Measurements from ENCODE around the gene FLOT1. TPM values are rescaled to one million over a fixed set of nuclear protein-coding genes. Genes with fewer than 3 reads are reported as not detected.

FLOT1 gene
- total RNA-seq, 1 experiment from 2014 or later: 116 TPM

GRCh38 chr6:30682143-30683117, 60.1 kb downstream of the FLOT1 start:
- Histone ChIP-seq H3K27me3 (replicated peaks; ENCODE audit: insufficient read depth, low read depth, low read length, poor library complexity) (no peaks in the 10 kb centered on the region), H3K4me1 (ENCODE audit: insufficient read depth, low read length, poor library complexity, severe bottlenecking) (peaks cover 42% of the 10 kb centered on the region), H3K27ac (ENCODE audit: low read depth, low read length, poor library complexity, severe bottlenecking) (peak overlapping the region; percentile 80), H3K9me3 (ENCODE audit: low read depth, low read length, poor library complexity, severe bottlenecking) (no peaks in the 10 kb centered on the region), H3K36me3 (ENCODE audit: insufficient read depth, low read length, poor library complexity, severe bottlenecking) (peaks cover 7% of the 10 kb centered on the region), H3K4me3 (ENCODE audit: low read depth, low read length, poor library complexity, severe bottlenecking) (peak overlapping the region; percentile 88)
- ChIA-PET POLR2A (ENCODE audit: low non-redundant PET) (no interaction called here), CTCF (interaction anchor here (1.1 to 1.7 kb wide), 2 partner anchors 48 to 49 kb away, joined by 5 read pairs; no protein-coding TSS in a partner anchor)
- intact Hi-C loops (cut with micrococcal nuclease; ENCODE audit: unreplicated experiment): no loop called here
- no peak for TF ChIP-seq EZH2 (IDR thresholded peaks at IDR 0.05; ENCODE audit: borderline replicate concordance, low read depth, low read length, poor library complexity, severe bottlenecking)
- TF ChIP-seq CTCF (conservative IDR thresholded peaks at IDR 0.05; ENCODE audit: low read depth, low read length): no peak
- peak; percentile 75 for DNase-seq (ENCODE audit: low spot score)
- BruUV-seq (replicated peaks): no TSS peak

- Histone ChIP-seq H3K4me3 (ENCODE audit: low read depth, low read length, poor library complexity, severe bottlenecking) (peak overlapping the region; percentile 88), H3K9me3 (ENCODE audit: low read depth, low read length, poor library complexity, severe bottlenecking) (no peaks in the 10 kb centered on the region), H3K27me3 (replicated peaks; ENCODE audit: insufficient read depth, low read depth, low read length, poor library complexity) (no peaks in the 10 kb centered on the region), H3K36me3 (ENCODE audit: insufficient read depth, low read length, poor library complexity, severe bottlenecking) (peaks cover 13% of the 10 kb centered on the region), H3K27ac (ENCODE audit: low read depth, low read length, poor library complexity, severe bottlenecking) (peak overlapping the region; percentile 80), H3K4me1 (ENCODE audit: insufficient read depth, low read length, poor library complexity, severe bottlenecking) (peaks cover 42% of the 10 kb centered on the region)
- intact Hi-C loops (cut with micrococcal nuclease; ENCODE audit: unreplicated experiment): no loop called here
- BruUV-seq (replicated peaks): no TSS peak
- TF ChIP-seq EZH2 (IDR thresholded peaks at IDR 0.05; ENCODE audit: borderline replicate concordance, low read depth, low read length, poor library complexity, severe bottlenecking): no peak
- DNase-seq (ENCODE audit: low spot score): no peak
- POLR2A ChIA-PET (ENCODE audit: low non-redundant PET): no interaction called here
- CTCF ChIA-PET: interaction anchor here (1.1 kb wide), 1 partner anchor 49 kb away, joined by 5 read pairs; no protein-coding TSS in a partner anchor
Measured at GRCh38 chr6:30681766-30682142, 60.7 kb downstream of the FLOT1 start.

GRCh38 chr6:30679765-30680535, 62.5 kb downstream of the FLOT1 start:
- POLR2A ChIA-PET (ENCODE audit: low non-redundant PET): interaction anchor here (1.2 kb wide), 1 partner anchor 42 kb away, joined by 4 read pairs; no protein-coding TSS in a partner anchor

More at GRCh38 chr6:30679765-30680535, 62.5 kb downstream of the FLOT1 start:
- H3K4me3 ChIP-seq (ENCODE audit: low read depth, low read length, poor library complexity, severe bottlenecking): no peak overlapping the region
- CTCF ChIA-PET: interaction anchor here (0.7 to 1.5 kb wide), 3 partner anchors 25 to 407 kb away, joined by 3 to 30 read pairs (median 12); no protein-coding TSS in a partner anchor
- H3K9me3 ChIP-seq (ENCODE audit: low read depth, low read length, poor library complexity, severe bottlenecking): no peaks in the 10 kb centered on the region
- peaks cover 31% of the 10 kb centered on the region for H3K4me1 ChIP-seq (ENCODE audit: insufficient read depth, low read length, poor library complexity, severe bottlenecking)
- intact Hi-C loops (cut with micrococcal nuclease; ENCODE audit: unreplicated experiment): loop anchor here (1.0 to 10.0 kb wide), 4 partner anchors 42 to 407 kb away; partner anchors contain the start of gene HLA-E
- no TSS peak for BruUV-seq (replicated peaks)
- peaks cover 20% of the 10 kb centered on the region for H3K36me3 ChIP-seq (ENCODE audit: insufficient read depth, low read length, poor library complexity, severe bottlenecking)
- no peak for DNase-seq (ENCODE audit: low spot score)
- H3K27ac ChIP-seq (ENCODE audit: low read depth, low read length, poor library complexity, severe bottlenecking): peak overlapping the region; percentile 43
- no peaks in the 10 kb centered on the region for H3K27me3 ChIP-seq (replicated peaks; ENCODE audit: insufficient read depth, low read depth, low read length, poor library complexity)
- TF ChIP-seq CTCF (conservative IDR thresholded peaks at IDR 0.05; ENCODE audit: low read depth, low read length) (no peak), EZH2 (IDR thresholded peaks at IDR 0.05; ENCODE audit: borderline replicate concordance, low read depth, low read length, poor library complexity, severe bottlenecking) (no peak)
